Tibial nerve (tissue), 4 donors: ENCODE data around the gene PARD6A. TPM values are rescaled to one million over a fixed set of nuclear protein-coding genes. Genes with fewer than 3 reads are reported as not detected.

Source experiments
- DNase-seq, 2 donors: peaks; one replicate each; pipeline ENCODE4 v3.0.0-alpha.2; 2019; ENCODE audit warnings: low spot score in 2 of 2
- H3K27ac ChIP-seq, 4 donors: fragments of 200-600 bp; sonication (generic) in 3 of 4; one replicate each; pipeline ENCODE4 v1.5.1; 2017 to 2019; ENCODE audit warnings: mild to moderate bottlenecking in 1 of 4
- H3K27me3 ChIP-seq, 2 donors: fragments of 200-600 bp; sonication (generic) in 1 of 2; one replicate each; pipeline versions ENCODE4 v1.5.1 to v1.6.0; 2017 to 2019
- H3K36me3 ChIP-seq, 3 donors: fragments of 200-600 bp; sonication (generic); one replicate each; pipeline ENCODE4 v1.5.1; 2018 to 2019
- H3K4me1 ChIP-seq, 4 donors: fragments of 200-600 bp; sonication (generic) in 3 of 4; one replicate each; pipeline ENCODE4 v1.5.1; 2017 to 2019
- H3K4me3 ChIP-seq, 4 donors: fragments of 200-600 bp; sonication (generic) in 3 of 4; one replicate each; pipeline ENCODE4 v1.5.1; 2017 to 2019; ENCODE audit warnings: mild to moderate bottlenecking in 1 of 4, moderate library complexity in 1 of 4
- H3K9me3 ChIP-seq, 4 donors: fragments of 200-600 bp; sonication (generic) in 3 of 4; one replicate each; pipeline ENCODE4 v1.5.1; 2017 to 2019
- EP300 ChIP-seq, 2 donors: sonication (generic); formaldehyde crosslinking; IDR thresholded peaks; one replicate each; pipeline ENCODE4 v1.6.1; 2017; ENCODE audit warnings: antibody characterized with exemption in 2 of 2, mild to moderate bottlenecking in 1 of 2
- POLR2A ChIP-seq, 2 donors: fragments of 450-650 bp; IDR thresholded peaks; one replicate each; pipeline ENCODE4 v1.6.1; 2017; ENCODE audit warnings: antibody characterized with exemption in 2 of 2, mild to moderate bottlenecking in 2 of 2, moderate library complexity in 2 of 2
- WGBS, 2 donors: methylation state at CpG; one replicate each; pipeline ENCODE4 v1.1.5; 2018; 5-methylcytosine and 5-hydroxymethylcytosine counted together
- total RNA-seq, 4 donors: library from RNA; depleted of rRNA; stranded (reverse); fragments of >200 nt; gene quantifications; one replicate each; pipeline ENCODE4 v1.1.0, GENCODE V29; 2016
- TF ChIP-seq, protein P1 (sequence below), 5 experiments: fragments of 200-600 bp in 3 of 5; fragments of 450-650 bp in 2 of 5; sonication (generic) in 3 of 5; IDR thresholded peaks; one replicate each; pipeline ENCODE4 v1.5.1; 2016 to 2019; ENCODE audit warnings: antibody characterized with exemption in 5 of 5, mild to moderate bottlenecking in 3 of 5, moderate library complexity in 2 of 5

The PARD6A gene
- total RNA-seq, 4 donors from 2014 or later = 3.7 to 16.2 (median 9.9) TPM

DNA sequence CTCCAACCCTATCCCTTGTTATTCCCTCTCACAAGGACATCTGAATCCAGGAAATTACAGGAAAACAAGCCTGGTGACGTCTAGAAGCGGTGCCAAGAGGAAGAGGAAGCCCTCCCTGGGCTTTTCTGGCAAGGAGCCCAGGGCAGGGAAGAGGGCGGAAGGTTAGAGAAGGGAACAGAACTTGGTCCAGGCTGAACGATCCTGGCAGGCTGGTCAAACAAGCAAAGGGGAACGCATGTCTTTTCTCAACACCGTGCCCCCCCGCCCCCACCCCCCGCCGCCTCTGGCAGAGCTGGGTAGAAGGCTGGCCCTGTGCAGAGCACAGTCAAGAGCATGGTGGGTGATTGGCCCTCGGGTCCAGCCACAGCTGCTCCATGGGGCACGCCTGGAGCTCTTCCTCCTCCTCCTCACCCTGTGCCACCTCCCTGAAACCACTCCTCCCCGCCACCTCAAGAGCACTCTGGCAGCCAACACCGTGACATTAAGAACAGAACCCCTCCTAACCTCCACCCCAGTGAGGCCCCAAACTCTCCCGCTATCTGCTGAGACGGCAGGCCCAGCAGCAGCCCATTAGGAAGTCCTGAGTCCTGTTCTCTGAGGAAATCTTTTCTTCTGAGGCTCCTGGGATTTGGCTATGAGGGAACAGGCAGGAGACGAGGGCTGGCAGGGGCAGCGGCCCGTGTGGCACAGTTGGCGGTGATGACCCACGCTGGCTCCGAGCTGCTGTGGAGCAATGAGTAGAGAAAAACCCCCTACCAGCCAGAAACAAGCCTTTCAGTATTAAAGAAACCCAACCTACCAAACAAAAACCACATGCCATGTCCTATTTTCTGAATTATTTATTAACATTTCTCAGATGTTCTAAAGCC, 13.2 kb downstream of the PARD6A start:
- H3K27ac ChIP-seq = peak overlapping the region; percentile 56 to 91 (median 76)
- no peaks in the 10 kb centered on the region for H3K9me3 ChIP-seq
- H3K4me1 ChIP-seq = peaks cover 0 to 42% (median 16%) of the 10 kb centered on the region in 4 donors
- peak; percentile 47 to 59 for DNase-seq
- TF ChIP-seq EP300 (IDR thresholded peaks at IDR 0.05) = peak; percentile 24 to 82
- TF ChIP-seq, protein P1, sequence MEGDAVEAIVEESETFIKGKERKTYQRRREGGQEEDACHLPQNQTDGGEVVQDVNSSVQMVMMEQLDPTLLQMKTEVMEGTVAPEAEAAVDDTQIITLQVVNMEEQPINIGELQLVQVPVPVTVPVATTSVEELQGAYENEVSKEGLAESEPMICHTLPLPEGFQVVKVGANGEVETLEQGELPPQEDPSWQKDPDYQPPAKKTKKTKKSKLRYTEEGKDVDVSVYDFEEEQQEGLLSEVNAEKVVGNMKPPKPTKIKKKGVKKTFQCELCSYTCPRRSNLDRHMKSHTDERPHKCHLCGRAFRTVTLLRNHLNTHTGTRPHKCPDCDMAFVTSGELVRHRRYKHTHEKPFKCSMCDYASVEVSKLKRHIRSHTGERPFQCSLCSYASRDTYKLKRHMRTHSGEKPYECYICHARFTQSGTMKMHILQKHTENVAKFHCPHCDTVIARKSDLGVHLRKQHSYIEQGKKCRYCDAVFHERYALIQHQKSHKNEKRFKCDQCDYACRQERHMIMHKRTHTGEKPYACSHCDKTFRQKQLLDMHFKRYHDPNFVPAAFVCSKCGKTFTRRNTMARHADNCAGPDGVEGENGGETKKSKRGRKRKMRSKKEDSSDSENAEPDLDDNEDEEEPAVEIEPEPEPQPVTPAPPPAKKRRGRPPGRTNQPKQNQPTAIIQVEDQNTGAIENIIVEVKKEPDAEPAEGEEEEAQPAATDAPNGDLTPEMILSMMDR (IDR thresholded peaks at IDR 0.05) = no peak
- peaks cover 0 to 11% (median 0%) of the 10 kb centered on the region in 3 donors for H3K36me3 ChIP-seq
- 27 to 35% methylated on average over 17 to 18 of the region's 21 CpGs for WGBS, 2 donors
- H3K4me3 ChIP-seq = no peak overlapping the region
- H3K27me3 ChIP-seq = no peaks in the 10 kb centered on the region

DNA sequence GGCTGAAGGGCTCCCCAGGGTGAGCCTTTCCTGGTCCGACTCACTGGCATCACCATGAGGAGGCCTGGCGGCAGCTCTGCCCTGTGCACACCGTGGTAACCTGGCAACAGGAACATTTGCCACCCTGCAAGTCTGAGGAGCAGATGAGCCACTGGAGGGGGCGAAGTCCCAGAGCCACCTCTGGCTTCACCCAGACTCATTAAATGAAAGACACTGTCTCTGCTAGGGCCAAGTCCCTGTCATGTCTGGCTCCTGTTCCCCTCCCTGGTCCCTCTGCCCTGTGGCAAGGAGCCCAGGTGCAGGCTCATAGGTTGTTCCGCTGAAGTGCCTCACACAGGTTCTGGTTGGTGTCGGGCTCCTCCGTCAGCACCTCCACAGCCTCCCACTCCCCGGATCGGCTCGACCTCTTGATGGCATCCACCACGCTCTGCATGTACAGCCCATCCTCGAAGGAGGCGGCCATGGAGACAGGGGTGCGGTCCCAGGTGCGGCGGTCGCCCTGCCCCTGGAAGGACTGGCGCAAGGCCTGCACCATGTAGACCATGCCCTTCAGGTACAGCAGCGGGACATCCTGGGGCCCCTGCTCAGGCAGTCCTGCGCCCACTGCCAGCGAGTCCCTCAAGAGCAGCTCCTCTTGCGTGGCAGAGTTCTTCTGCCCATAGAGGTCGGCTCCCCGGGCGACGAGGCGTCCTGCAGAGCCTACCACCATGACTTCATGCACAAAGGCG, 14.3 kb downstream of the PARD6A start:
- 92 to 94% methylated on average over 15 to 28 of the region's 28 CpGs for WGBS, 2 donors

DNA sequence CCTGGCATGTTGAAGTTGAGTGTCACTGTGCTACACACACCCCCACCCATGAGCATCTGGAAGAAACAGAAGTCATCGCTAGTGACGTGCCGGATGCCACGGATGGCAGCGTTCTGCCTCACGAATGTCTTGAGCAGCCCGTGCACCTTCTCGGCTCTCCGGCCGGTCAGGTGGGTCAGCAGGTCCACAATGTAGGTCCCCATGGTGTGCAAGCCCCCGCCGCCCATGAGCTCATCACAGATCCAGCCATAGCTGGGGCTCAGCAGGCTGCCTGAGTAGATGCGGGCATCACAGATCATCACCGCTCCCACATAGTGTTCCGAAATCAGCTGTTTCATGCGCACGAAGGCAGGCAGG, 14.8 kb downstream of the PARD6A start:
- WGBS, 2 donors = 92 to 97% methylated on average over 13 to 15 of the region's 17 CpGs
- Histone ChIP-seq H3K27ac (no peak overlapping the region), H3K36me3 (peaks cover 0 to 20% (median 0%) of the 10 kb centered on the region in 3 donors), H3K4me1 (peaks cover 0 to 42% (median 16%) of the 10 kb centered on the region in 4 donors), H3K9me3 (no peaks in the 10 kb centered on the region), H3K27me3 (no peaks in the 10 kb centered on the region), H3K4me3 (no peak overlapping the region)
- no peak for DNase-seq
- TF ChIP-seq EP300 (IDR thresholded peaks at IDR 0.05) (no peak), POLR2A (IDR thresholded peaks at IDR 0.05) (no peak)
- TF ChIP-seq, protein P1 (IDR thresholded peaks at IDR 0.05) = no peak

More for the DNA sequence above, 14.3 kb downstream of the PARD6A start:
- Histone ChIP-seq H3K4me3 (no peak overlapping the region), H3K27me3 (no peaks in the 10 kb centered on the region), H3K36me3 (peaks cover 0 to 16% (median 0%) of the 10 kb centered on the region in 3 donors), H3K27ac (peak overlapping the region in 3 of 4 donors; percentile 68 to 91 (median 83)), H3K9me3 (no peaks in the 10 kb centered on the region), H3K4me1 (peaks cover 0 to 42% (median 16%) of the 10 kb centered on the region in 4 donors)
- DNase-seq = no peak
- no peak for TF ChIP-seq EP300 (IDR thresholded peaks at IDR 0.05)
- TF ChIP-seq, protein P1 (IDR thresholded peaks at IDR 0.05) = no peak
- TF ChIP-seq POLR2A (IDR thresholded peaks at IDR 0.05) = no peak

DNA sequence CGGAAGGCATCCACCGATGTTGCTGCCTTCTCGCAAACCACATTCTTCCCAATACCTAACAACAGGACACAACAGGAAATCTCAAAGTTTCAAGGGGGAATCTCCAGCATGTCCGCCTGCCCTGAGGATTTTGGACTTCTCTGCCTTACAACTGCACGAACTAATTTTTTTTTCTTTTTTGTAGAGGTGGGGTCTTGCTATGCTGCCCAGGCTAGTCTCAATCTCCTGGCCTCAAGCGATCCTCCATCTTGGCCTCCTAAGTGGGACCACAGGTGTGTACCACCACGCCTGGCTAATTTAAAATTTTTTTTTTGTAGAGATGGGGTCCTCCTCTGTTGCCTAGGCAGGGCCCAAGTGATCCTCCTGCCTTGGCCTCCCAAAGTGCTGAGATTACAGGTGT, 15.2 kb downstream of the PARD6A start:
- peaks cover 0 to 42% (median 16%) of the 10 kb centered on the region in 4 donors for H3K4me1 ChIP-seq
- H3K27me3 ChIP-seq = no peaks in the 10 kb centered on the region
- peaks cover 0 to 23% (median 0%) of the 10 kb centered on the region in 3 donors for H3K36me3 ChIP-seq
- H3K4me3 ChIP-seq = no peak overlapping the region
- no peak overlapping the region for H3K27ac ChIP-seq
- no peak for DNase-seq
- TF ChIP-seq EP300 (IDR thresholded peaks at IDR 0.05) (no peak), POLR2A (IDR thresholded peaks at IDR 0.05) (no peak)
- TF ChIP-seq, protein P1 (IDR thresholded peaks at IDR 0.05) = no peak
- 89 to 94% methylated on average over 7 of the region's 7 CpGs for WGBS, 2 donors
- H3K9me3 ChIP-seq = no peaks in the 10 kb centered on the region
